Non-pigmented ciliary epithelial cell (primary cell): ENCODE results near the gene SNAI3.

ENCODE experiments used
- DNase-seq: peaks from one replicate; pipeline ENCODE4 v3.0.0-alpha.2; 2010; ENCODE audit warnings: low read depth

Gene SNAI3

DNA sequence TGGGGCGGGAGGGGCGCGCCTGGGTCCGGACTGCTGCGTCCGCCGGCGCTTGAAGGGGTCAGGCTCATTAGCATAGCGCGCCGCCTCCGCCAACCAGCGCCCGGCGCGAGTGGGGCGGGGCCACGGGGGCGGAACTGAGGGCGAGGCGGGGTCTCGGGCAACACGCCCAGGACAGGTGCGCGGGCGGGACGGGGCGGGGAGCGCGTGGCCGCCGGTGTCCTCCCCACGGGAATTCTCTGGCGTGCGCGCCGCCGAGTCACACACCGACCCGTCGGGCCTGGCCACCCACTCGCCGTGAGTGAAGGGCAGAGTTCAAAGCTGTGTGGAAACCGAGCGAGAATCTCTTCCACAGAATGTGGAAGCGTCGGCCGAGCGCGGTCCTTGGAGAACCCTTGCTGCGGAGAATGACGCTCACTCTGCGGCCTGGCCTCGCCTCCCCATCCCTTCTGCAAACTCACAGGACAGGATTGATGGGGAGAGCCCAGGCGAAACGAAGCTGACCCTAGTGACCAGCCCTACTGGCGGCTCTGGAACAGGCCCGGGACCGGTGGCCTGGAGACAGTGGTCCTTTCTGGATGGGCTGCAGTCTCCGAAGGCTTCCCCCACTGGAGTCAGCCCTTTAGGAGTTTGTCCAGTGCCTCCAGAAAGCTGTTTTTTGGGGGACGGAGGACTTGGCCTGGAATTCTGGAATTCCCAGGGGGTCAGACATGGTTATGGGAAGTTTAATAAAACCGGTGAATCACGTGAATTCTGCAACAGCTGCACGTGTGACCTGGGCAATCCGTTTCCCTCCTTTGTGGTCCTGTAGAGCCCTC lies at the start of gene SNAI3:
Gene SNAI3, minus strand, starts transcription at position 69 of the 815 bp plus-strand sequence. CDS start 101 bp downstream, outside the sequence.
- no peak for DNase-seq

DNA sequence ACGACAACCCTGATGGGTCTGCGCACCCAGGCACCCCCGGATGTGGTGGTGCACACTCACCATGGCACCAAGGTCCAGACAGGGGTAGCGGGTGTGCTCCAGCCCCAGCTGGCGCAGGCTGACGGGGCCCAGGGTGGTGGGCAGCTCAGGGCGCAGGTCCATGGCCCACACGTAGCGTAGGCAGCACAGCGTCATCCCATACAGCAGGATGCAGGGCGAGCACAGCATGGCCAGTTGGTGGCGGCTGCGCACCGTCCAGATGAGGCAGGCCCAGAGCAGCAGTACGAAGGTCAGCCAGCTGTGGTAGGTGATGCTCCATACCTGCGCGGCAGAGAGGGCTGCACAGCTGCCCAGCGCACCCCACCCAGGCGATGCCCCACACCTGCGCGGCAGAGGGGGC lies 49.8 kb upstream of the SNAI3 start:
- no peak for DNase-seq

DNA sequence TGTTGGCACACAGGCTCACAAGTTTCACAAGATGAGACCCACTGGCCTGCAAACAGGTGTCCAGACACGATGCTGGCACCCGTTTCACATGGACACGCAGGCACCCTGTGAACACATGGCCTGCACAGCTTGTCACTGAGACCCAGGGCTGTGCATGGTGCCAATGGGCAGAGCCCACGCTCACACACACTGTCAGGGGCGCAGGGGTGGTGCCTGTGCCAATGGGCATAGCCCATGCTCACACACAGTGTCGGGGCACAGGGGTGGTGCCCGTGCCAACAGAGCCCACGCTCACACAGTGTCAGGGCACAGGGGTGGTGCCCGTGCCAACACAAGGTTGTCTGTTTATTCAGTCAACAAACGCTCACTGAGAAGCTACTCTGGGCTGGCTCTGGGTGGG lies 49.3 kb upstream of the SNAI3 start:
- no peak for DNase-seq

DNA sequence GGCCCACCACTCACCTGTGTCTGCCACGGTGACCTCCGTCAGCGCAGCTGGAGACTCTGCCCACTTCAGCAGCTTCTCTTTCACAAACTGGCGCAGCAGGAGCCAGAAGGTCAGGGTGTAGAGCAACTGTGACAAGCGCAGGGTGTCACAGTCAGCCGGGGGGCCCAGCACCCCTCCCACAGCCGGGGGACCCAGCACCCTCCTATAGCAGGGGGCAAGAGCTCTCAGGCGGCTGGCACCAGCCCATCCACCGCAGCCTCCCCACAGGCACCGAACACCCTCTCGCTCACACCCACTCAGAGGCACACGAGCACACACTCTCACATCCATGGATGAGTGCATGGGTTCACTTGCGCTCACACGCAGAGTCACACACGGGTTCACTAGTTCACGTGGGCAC lies 48.8 kb upstream of the SNAI3 start:
- no peak for DNase-seq

DNA sequence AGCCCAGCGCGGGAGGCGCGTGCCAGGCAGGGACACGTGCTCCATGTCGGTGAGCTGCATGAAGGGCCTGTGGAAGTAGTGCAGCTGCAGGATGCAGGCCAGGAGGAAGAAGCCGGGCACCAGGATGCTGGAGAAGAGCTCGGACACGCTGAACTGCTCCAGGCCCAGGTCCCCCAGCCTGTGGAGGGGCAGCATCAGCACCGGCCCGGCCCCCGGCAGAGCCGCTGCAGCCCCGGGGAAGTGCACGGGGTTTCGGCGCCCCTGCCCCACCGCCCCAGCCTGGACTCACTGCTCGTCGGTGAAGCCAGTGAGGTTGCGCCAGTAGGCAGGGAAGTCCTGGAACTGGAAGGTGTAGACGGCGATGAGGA lies 48.0 kb upstream of the SNAI3 start:
- no peak for DNase-seq

DNA sequence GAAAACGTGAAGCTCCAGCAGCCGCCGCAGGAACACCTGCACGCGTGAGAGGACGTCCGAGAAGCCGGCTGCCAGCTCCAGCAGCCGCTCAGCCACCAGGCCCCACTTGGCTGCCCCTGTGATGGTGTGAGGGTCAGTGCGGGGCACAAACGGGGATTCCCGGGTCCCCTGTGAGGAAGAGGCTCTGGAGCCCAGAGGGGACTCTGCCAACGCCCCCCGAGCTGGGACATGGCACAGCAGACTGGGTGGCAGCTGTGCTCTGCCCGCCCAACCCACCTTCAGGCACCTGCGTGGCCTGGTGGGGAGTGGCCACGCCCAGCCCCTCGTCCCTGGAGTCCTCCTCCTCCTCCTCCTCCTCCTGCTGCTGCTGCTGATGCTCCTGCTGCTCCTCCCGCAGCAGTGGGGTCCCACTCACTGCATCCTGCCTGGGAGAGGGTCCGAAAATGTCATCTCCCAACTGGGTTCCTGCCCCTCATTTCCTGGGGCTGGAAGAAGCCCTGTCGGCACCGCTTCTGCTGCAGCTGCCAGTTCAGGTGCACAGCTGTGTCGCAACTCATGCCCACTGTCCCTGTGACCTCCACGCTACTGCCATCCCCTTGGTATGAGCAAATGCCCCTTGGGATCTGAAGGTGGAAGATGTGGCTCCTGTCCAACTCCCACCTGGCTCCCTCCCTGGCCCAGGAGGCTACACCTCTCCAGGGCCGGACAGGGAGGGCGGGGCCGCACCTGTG lies 47.5 kb upstream of the SNAI3 start:
- no peak for DNase-seq

DNA sequence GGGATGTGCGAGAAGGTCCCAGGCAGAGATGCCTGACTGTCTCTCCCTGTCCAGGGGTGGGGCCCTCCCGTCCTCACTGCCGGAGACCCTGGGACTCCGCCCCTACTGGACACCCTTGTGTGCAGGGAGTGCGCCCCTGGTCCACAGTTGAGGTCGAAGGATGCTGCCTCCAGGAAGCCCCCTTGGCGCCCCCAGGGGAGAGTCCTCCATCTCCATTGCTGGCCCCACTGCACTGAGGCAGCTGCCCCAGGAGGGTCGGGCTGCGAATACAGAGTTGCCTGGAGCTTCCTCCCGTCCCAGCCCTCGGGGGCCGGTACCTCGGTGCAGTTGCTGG lies 46.6 kb upstream of the SNAI3 start:
- no peak for DNase-seq

DNA sequence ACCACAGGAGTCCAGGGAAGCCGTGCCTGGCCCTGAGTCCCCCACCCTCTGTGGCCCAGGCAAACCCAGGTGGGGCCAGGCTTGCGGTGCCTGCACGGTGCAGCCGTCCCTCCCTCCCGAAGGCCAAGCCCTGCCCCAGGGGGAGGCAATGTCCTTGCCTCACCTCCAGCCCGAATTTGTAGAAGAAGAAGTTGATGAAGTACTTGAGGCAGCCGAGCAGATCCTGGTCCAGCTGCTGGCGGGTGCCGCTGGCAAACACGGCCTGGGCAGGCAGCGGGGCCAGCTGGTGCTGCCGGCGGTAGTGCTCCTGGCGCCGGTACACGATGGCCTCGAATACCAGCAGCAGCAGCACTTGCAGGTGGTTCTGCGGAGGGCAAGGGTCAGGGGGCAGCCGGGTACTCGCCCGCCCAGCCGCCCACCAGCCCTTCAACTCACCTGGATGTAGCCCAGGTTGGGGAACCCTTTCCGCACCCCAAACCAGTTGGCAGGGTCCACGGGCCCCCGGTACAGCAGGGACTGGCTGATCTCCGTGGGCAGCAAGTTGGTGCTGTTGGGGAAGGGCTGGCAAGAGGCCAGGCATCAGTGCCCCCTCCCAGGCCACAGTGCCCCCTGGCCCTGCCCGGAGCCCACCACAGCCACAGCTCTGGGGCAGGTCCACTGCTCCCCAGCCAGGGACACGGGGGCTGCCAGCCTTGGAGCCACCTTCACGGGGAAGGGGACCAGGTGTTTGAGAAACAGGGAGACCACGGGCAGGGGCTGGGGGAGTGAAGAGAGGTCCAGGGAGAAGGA lies 46.1 kb upstream of the SNAI3 start:
- no peak for DNase-seq

DNA sequence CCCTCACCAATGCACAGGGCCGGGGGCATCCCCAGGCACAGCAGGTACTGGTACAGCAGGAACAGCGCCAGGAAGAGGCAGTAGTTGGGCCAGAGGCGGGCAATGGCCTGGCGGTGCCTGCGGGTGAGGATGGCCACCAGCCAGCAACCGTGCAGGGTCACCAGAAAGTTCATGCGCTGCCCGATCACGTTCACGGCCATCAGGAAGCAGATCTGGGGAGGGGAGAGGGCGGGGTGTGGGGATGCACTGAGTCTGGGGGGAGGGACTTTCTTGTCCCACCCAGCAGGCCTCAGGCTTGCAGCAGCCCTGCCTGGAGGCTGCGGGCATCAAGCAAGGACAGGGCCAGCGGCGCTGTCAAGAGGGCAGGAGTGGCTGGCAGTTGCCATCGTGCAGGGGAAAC lies 45.4 kb upstream of the SNAI3 start:
- DNase-seq: no peak

DNA sequence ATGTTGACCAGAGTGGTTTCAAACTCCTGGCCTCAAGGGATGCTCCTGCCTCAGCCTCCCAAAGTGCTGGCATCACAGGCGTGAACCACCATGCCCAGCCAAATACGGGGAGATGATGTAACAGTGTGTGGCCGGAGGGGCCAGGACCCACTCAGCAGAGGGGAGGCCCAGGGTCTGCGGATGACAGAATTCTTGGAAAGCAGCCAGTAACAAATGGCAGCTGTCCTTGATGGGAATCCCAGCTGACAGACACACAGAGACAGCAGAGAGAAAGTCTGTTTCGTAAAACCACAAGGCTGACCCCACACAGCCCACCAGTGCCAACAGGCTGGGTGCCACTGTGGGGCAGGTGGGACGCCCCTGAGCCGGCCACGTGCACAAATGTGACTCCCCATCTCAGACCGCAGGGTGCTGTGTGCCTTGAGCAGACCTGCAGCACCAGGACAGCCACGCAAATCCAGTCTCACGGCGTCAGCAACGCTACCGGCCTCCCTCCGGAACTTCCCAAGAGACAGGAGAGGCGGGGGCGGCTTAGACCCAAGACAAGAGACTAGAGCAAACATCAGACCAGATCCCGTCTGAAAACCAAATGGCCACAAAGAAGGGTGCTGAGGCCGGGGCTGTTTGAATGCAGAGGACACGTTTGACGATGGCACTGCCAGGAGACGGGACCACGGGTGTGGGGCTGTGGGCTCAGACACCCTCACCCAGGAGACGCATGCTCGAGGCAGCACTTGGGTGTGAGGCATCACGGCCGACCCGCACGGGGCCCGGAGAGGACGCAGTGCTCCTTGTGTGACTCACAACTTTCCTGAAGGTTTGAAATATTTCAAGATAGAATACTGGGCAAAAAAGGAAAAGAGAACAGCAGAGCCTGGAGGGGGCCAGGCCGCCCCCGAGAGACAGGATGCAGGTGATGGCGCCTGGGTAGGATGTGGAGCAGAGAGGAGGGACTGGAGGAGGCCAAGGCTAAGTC lies 44.6 kb upstream of the SNAI3 start:
- no peak for DNase-seq

DNA sequence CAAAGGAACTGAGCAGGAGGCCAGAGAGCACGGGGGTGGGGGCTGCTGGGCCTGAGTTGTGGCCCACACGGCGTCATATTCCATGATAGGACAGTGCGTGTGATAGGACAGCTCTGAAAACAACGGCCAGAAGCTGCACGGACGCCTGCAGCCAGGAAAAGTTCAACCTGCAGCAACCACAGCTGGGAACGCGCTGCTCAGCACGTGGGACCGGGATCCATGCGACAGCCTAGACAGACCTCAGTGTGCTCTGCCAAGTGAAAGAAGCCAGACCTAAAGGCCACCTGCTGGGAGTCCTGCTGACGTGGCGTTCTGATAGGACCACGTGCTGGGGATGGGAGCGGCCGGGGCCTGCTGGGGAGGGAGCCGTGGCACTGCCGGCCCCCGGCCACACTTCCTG lies 41.6 kb upstream of the SNAI3 start:
- no peak for DNase-seq

DNA sequence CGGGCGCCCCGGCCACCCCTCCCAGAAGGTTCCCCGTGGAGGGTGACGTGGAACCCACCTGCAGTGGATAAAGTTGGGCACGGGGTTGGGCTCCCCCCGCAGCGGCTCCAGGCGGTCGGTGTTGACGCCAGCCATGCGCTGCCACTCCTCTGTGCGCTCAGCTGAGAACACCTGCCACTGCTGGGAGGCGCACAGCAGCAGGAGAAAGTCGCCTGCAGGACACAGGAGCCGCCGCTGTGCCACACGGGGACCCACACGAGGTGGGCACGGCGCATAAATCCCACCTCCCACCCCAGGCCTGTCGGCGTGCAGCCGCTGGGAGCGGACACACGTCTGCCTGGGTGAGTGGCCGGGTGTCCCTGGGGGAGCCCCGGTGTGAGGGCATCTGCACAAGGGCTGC lies 40.7 kb upstream of the SNAI3 start:
- DNase-seq: no peak

DNA sequence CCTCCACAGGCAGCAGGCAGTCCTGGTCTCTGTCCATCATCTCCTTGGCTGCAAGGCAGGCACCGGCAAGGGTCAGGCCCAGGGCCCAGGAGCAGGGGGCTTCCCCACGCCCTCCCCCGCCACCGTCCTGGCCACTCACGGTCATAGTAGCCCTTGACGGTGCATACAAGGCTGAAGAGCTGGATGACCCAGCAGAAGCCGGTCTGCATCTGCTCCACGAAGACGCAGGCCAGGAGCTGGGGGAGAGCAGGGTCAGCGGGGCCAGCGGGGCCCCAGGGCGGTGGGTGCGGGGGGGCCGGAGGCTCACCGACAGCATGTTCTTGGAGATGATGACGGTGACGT lies 40.1 kb upstream of the SNAI3 start:
- DNase-seq: no peak

DNA sequence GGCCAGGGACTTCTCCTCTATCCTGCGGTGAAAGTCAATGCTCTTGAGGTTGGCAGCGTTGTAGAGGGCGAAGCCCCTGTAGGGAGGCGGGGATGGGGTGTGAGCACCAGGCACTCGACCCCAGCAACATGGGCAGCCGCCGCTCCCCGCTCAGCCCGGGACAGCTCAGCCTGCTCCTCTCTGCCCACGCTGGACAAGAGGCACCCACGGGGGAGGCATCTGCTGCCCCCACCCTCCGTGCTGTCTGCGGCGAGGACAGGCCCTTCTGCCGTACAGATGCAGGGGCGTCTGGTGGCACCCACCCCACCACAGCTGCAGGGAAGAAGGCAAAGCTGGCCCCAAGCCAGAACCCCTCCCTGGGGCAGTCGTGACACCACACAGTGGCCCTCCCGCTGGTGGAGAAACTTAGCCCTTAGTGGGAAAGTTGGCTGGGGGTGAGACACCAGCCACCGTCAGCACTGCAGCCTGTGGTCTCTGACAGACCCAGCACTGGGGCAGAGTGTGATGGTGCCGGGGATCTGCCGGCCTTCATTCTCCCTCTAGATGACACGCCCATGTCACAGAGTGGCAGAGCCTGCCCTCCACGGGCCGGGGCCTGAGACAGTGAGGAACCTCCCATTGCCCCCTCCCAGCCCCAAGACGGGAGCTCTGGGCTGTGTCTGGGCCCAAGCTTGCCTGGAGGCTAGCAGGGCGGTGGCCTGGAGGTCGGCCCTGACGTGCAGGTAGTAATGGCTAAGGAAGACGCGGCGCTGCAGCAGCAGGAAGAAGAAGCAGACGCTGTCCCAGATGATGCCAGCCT lies 39.5 kb upstream of the SNAI3 start:
- DNase-seq: no peak

DNA sequence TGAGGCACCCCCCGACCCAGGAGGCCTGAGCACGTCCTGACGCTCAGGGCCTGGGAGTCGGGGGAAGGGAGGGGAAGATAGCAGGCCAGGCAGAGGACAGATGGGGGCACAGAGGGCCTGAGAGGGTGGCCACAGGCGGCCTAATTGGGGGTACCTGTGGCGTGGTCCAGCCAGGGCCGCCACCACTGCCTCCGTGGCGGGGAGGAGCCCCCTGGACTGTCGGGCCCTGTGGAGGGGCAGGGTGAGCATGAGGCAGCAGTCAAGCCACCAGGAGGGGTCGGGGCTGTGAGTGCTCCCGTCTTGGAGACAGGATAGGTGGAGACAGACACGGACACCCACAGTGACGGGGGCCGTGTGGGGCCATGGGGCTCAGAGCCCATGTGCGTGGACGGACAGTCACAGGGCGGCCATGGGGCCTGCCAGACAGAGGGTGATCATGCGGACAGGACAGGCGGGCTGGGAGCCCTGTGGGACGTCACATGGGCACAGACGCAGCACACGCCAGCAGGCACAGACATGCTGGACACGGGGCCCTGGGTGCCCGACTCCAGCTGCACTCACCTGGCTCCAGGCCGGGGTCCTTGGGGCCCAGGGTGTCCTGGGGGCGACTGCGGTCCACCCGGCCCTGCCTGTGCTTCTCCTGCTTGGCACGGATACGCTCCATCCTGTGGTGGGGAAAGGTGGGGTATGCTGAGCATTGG lies 38.7 kb upstream of the SNAI3 start:
- no peak for DNase-seq

DNA sequence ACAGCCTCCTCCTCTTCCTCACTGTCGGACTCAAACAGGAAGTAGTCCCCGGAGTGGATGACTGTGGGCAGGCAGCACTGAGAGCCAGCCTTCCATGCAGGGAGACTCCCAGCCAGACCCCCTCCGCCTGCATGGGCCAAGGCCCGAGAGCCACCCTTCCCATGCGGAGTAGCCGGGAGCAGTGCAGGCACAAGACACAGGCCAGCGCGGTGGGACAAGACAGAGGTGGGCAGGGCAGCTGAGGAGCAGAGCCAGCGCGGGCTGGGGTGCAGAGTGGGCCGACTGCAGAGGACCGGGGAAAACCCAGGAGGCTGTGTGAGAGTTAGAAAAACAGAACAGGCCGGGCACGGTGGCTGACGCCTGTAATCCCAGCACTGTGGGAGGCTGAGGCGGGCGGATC lies 37.6 kb upstream of the SNAI3 start:
- no peak for DNase-seq

DNA sequence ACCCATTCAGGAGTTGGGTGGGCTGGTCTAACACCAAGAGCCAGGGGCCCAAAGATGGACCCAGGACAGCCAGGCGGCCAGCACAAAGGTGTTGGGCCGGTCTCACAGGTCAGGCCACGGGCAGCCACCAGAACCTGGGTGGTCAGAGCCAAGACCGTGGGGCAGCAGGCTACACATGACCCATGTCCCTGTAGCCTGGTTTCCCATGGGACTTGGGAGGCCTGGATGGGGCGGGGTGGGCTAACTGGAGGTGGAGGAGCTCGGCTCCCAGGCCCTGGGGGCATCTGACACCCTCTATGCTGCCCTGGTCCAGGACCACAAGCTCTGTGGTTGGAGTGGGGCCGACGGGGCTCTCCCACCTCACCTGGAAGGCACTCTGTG lies 37.2 kb upstream of the SNAI3 start:
- DNase-seq: no peak

DNA sequence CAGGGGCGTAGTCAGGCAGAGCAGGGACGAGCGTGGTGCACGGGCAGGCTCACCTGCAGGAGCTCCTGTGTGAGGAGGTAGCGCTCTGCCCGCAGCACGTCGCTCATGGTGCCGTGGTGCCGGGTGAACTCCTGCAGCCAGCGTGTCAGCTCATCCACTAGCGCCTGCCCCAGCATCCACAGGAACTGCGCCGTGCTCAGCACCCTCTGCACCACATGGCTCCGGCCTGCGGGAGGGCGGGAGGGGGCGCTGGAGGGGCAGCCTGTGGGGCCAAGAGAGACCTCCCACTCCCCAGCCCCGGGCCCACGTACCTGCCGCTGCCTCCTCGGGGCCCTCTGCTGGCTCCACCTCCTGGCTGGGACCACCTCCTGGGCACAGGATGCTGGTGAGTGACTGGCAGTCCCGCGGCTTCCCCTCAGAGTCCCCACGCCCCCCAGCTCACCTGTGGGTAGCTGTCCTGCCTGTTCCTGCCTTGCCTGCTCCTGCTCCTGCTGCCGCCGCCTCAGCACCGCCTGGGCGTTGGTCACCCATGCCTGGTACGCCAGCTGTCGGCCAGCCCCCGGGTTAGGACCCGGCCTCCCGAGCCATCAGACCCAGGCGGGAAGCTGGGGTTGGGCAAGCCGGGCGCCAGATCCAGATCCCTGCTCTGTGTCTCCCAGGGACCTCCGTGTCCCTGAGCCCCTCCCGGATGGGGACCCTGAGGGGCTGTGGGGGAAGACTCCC lies 36.6 kb upstream of the SNAI3 start:
- no peak for DNase-seq

DNA sequence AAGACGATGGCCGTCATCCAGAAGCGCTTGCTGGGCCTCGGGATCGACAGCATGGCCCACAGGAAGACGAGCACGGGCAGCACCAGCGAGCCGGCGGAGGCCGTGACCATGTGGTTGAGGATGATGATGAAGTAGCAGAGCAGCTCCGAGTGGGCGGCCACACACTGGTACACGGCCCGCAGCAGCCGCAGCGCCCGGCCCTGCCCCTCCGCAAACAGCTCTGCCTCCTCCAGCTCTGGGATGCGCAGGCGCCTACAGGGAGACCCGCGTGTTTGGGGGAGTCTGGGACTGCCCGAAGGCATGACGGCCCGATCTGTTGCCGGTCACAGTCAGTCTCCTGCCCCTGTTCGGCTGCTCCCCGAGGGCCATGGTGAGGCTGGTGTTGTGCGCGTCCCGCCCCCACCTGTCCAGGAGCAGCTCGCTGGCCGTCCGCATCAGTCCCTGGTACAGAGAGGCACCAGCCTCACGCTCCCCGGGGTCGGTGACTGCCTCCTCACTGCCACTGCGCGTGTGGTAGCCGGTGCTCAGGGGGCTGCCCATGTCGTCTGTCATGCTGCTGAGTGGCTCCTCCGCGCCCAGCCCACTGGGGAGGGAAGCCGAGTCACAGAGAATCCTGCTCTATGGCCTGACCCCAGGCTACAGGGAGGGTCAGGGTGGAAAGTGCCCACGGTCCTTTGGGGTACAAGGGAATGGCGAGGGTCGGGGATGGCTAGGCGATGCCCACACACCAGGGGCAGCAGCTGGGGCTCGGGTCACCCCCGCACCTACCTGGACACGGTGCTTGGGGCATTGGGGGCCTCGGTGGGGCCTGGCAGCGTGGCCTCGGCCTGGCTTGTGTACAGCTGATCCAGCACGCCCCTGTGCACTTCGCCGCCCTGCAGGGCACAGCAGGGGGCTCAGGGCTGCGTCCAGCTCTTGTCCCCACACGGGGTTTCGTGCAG lies 35.8 kb upstream of the SNAI3 start:
- no peak for DNase-seq
